Myocyte (in vitro differentiated cells): ENCODE measurements around the gene ANTXR2. TPM values are rescaled to one million over a fixed set of nuclear protein-coding genes. Genes with fewer than 3 reads are reported as not detected.
"Not testable (repeated sequence)": the region's sequence is repeated elsewhere in the genome, so short reads cannot be mapped to it uniquely, and the experiment has no call there.

Experiments
- DNase-seq: peaks from one replicate; pipeline ENCODE4 v3.0.0-alpha.2; 2012; ENCODE audit warnings: low read depth
- polyA plus RNA-seq: library from polyadenylated mRNA; unstranded; fragments of >200 nt; gene quantifications from one replicate; pipeline ENCODE4 v1.2.1, GENCODE V29; 2012; ENCODE audit warnings: missing spikeins
- total RNA-seq: library from RNA; depleted of rRNA; stranded (reverse); fragments of >200 nt; gene quantifications from 2 replicates; pipeline ENCODE4 v1.2.3, GENCODE V29; 2014

The ANTXR2 gene
- 155 and 187 TPM in 2 replicates for total RNA-seq
- polyA plus RNA-seq, result 114 TPM

GRCh38 chr4:80072744-80073472 lies at the start of gene ANTXR2:
Gene ANTXR2, minus strand, starts transcription at chr4:80073229. Its CDS starts 669 bp downstream, at chr4:80072560.
- peak; percentile 97 for DNase-seq

GRCh38 chr4:80121815-80122214 lies 48.8 kb upstream of the ANTXR2 start:
- not testable (repeated sequence) for DNase-seq

GRCh38 chr4:80119620-80120019 lies 46.6 kb upstream of the ANTXR2 start:
- DNase-seq, result not testable (repeated sequence)

GRCh38 chr4:80116516-80116915 lies 43.5 kb upstream of the ANTXR2 start:
- no peak for DNase-seq

DNA sequence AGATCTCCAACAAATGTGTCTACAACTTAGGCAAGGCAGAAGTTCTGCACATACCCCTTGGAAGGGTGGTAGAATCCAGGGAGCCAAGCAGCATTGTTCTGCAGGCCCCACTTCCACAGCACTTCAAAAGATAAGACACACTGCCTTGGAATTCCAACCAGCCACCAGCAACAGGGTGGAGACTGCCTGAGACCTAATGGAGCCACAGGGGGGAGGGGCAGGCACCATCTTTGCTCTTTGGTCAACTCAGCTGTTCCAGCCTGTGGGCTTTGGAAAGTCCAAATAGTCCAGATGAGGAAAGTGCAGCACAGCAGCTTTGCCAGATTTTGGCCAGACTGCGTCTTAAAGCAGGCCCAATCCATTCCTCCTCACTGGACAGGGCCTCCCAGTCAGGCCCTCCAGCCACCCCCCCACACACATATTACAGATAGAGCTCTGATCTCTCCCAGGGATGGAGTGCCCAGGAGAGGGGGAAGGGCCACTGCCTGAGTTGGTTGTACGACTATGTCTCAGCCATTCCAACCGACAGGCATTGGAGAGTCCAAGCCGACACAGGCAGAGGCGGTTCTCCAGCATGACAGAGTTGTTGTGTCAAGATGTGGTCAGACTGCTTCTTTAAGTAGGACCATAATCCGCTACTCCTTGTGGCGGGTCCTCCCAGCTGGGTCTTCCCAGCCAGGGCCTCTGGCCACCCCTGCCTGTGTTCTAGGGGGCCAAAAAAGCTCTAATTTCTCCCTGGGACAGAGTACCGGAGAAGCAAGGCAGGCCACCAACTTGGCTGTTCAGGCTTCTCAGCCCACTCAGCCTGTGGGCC lies 42.5 kb upstream of the ANTXR2 start:
- peak; percentile 97 for DNase-seq

DNA sequence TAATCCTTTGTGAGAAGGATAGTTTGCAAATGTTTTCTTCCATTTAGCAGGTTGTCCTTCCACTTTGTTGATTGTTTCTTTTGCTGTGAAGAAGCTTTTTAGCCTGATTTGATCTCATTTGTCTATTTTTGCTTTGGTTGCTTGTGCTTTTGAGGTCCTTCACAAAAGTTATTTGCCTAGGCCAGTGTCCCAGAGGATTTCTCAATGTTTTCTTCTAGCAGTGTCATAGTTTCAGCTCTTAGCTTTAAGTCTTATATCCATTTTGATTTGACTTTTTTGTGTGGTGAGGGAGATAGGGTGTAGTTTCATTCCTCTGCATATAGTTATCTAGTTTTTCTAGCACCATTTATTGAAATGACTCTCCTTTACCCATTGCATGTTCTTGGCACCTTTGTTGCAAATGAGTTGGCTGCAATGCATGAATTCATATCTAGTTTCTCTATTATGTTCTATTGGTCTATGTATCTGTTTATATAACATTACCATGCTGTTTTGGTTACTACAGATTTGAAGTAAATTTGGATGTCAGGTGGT lies 41.8 kb upstream of the ANTXR2 start:
- DNase-seq, result no peak

- DNase-seq, result no peak
Observed at GRCh38 chr4:80113615-80114014, 40.6 kb upstream of the ANTXR2 start.

DNA sequence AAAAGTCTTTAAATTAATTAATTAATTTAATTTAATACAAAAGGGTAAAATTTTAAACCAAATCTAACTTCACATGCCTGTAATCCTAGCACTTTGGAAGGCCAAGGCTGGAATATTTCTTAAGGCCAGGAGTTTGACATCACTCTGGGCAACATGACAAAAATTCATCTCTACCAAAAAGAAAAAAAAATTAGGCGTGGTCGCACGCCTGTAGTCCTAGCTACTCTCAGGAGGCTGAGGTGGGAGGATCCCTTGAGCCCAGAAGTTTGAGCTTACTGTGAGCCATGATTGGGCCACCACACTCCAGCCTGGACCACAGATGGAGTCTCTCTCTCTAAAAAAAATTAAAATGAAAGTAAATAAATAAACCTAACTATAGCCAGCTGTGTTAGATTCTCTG lies 39.2 kb upstream of the ANTXR2 start:
- DNase-seq, result peak; percentile 64

- no peak for DNase-seq
Observed at GRCh38 chr4:80111276-80111675, 38.2 kb upstream of the ANTXR2 start.

GRCh38 chr4:80107374-80107773 lies 34.3 kb upstream of the ANTXR2 start:
- no peak for DNase-seq

- DNase-seq, result no peak
Observed at GRCh38 chr4:80104927-80105326, 31.9 kb upstream of the ANTXR2 start.

GRCh38 chr4:80103629-80104028 lies 30.6 kb upstream of the ANTXR2 start:
- no peak for DNase-seq

DNA sequence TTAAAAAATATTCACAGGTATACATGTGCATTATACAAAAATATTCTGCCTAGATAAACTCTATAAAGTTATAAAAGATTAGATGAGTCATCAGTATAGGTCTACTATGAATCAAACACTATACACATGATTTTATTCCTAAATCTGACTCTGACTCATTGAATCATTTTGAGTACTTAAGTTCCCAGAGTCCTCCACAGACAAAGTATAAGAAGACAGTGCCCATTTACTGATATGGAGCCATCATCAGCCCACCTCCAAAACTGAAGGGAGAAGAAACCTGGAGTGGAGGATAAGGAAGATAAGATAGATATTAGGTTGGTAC lies 28.7 kb upstream of the ANTXR2 start:
- no peak for DNase-seq

- DNase-seq, result no peak
Observed at GRCh38 chr4:80101071-80101791, 28.2 kb upstream of the ANTXR2 start.

- no peak for DNase-seq
Observed at GRCh38 chr4:80099671-80100070, 26.6 kb upstream of the ANTXR2 start.

- DNase-seq, result no peak
Observed at GRCh38 chr4:80098635-80099034, 25.6 kb upstream of the ANTXR2 start.

GRCh38 chr4:80097400-80098177 lies 24.6 kb upstream of the ANTXR2 start:
- DNase-seq, result peak; percentile 97

- peak; percentile 58 for DNase-seq
Observed at GRCh38 chr4:80096175-80096850, 23.3 kb upstream of the ANTXR2 start.

DNA sequence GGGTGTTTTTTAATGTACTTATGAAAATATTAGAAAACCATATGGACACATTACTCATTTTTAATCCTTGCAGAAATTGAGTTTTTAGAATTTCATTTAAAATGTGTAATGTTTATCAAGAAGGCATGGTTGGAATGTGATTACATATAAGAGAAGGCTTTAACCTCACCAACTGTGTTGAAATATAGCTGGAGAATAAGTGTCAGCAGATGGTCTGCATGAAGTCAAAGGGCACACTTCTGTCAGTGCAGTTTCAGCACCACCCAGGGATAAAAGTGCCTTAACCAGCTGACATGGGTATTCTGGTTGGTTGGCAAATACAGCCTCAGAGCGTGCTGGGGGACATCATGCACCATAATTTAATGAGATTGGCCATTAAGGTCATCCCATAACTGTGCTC lies 21.2 kb upstream of the ANTXR2 start:
- DNase-seq, result peak; percentile 37

DNA sequence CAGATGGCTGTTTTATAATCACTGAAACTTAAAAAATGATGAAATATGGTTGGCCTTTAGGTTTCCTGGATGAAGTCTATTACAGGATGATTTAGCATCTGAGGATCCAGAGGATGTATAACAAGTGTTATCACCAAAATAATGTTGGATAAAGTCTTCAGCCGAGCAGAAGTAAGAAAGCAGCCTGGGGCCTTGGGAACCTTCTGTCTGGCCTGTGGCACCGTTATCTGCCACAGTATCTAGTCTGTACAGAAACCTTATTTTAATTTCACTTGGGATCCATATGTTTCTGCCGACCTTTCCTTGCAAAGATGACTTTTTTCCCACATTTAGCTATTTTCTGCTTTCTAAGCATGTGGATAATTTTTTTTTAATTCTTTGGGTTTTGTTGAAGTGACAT lies 20.5 kb upstream of the ANTXR2 start:
- DNase-seq, result no peak
